Coronary artery (tissue), 2 donors: ENCODE measurements around the gene TUBGCP4.

ENCODE experiments used
- DNase-seq: peaks from one replicate; pipeline ENCODE4 v3.0.0-alpha.2; 2017; ENCODE audit warnings: low spot score
- H3K27ac ChIP-seq, 2 donors: fragments of 200-600 bp; sonication (generic); one replicate each; pipeline ENCODE4 v1.5.1; 2016 to 2019
- H3K4me3 ChIP-seq: fragments of 200-600 bp; sonication (generic); 2 replicates; pipeline ENCODE4 v1.5.1; 2016; ENCODE audit warnings: mild to moderate bottlenecking, moderate library complexity
- CTCF ChIP-seq: fragments of 200-600 bp; sonication (generic); IDR thresholded peaks from one replicate; pipeline ENCODE4 v1.5.1; 2019; ENCODE audit warnings: antibody characterized with exemption

Gene TUBGCP4

GRCh38 chr15:43439268-43439667, 68.4 kb downstream of the TUBGCP4 start:
- no peak overlapping the region for H3K27ac ChIP-seq
- no peak for TF ChIP-seq CTCF
- H3K4me3 ChIP-seq: no peak overlapping the region
- DNase-seq: no peak

GRCh38 chr15:43440721-43441281, 69.9 kb downstream of the TUBGCP4 start:
- TF ChIP-seq CTCF: peak; percentile 26
- no peak for DNase-seq
- Histone ChIP-seq H3K27ac (peak overlapping the region; percentile 38 to 72), H3K4me3 (no peak overlapping the region)

GRCh38 chr15:43441316-43441715, 70.4 kb downstream of the TUBGCP4 start:
- DNase-seq: no peak
- H3K27ac ChIP-seq: peak overlapping the region; percentile 36 to 72
- no peak overlapping the region for H3K4me3 ChIP-seq
- TF ChIP-seq CTCF: no peak

- no peak for TF ChIP-seq CTCF
- Histone ChIP-seq H3K4me3 (no peak overlapping the region), H3K27ac (no peak overlapping the region)
- DNase-seq: no peak
These were observed 75.4 kb downstream of the TUBGCP4 start for GRCh38 chr15:43446344-43446743.

GRCh38 chr15:43449981-43450380, 79.1 kb downstream of the TUBGCP4 start:
- Histone ChIP-seq H3K4me3 (no peak overlapping the region), H3K27ac (no peak overlapping the region)
- TF ChIP-seq CTCF: no peak
- no peak for DNase-seq
